ENCODE data around the gene YIF1B.
"Not testable (repeated sequence)": the region's sequence is repeated elsewhere in the genome, so short reads cannot be mapped to it uniquely, and the experiment has no call there.

YIF1B gene

GRCh38 chr19:38315657-38316476, at the start of gene YIF1B:
YIF1B (minus strand) TSS chr19:38315947; CDS start chr19:38315917, 30 bp downstream.
- Histone ChIP-seq H3K27ac (ENCODE audit: low read depth, low read length) (peak within 1 kb of the TSS; percentile 47), H3K27me3 (ENCODE audit: low read length) (no peaks in the 10 kb centered on the region), H3F3A (ENCODE audit: insufficient read depth) (peaks cover 3% of the 10 kb centered on the region; the same call in 1 of the 2 replicates), H3K9ac (ENCODE audit: low read length) (peak within 1 kb of the TSS; percentile 89), H3K4me3 (ENCODE audit: insufficient read depth, low read length, poor library complexity, severe bottlenecking) (peak within 1 kb of the TSS; percentile 99), H3K36me3 (ENCODE audit: low read length) (no peaks in the 10 kb centered on the region), H4K20me1 (ENCODE audit: low read depth, low read length) (no peaks in the 10 kb centered on the region), H3K4me2 (ENCODE audit: low read depth, low read length, poor library complexity, severe bottlenecking) (peak within 1 kb of the TSS; percentile 89), H3K79me2 (ENCODE audit: insufficient read depth, low read length) (0 out of 2 replicates have a peak, but pooled peaks cover 8% of the 10 kb centered on the region), H3K9me3 (ENCODE audit: insufficient read depth, low read length) (no peaks in the 10 kb centered on the region), H3K9me2 (replicated peaks; ENCODE audit: insufficient read depth, low read length) (no peaks in the 10 kb centered on the region), H2AFZ (ENCODE audit: low read depth, low read length, severe bottlenecking) (peak within 1 kb of the TSS; percentile 98)
- no peak for TF ChIP-seq EZH2phosphoT487 (conservative IDR thresholded peaks at IDR 0.05; ENCODE audit: low read length)
- no peak for TF ChIP-seq CTCF (IDR thresholded peaks at IDR 0.05; ENCODE audit: insufficient read depth, low read length, poor library complexity, severe bottlenecking)

DNA sequence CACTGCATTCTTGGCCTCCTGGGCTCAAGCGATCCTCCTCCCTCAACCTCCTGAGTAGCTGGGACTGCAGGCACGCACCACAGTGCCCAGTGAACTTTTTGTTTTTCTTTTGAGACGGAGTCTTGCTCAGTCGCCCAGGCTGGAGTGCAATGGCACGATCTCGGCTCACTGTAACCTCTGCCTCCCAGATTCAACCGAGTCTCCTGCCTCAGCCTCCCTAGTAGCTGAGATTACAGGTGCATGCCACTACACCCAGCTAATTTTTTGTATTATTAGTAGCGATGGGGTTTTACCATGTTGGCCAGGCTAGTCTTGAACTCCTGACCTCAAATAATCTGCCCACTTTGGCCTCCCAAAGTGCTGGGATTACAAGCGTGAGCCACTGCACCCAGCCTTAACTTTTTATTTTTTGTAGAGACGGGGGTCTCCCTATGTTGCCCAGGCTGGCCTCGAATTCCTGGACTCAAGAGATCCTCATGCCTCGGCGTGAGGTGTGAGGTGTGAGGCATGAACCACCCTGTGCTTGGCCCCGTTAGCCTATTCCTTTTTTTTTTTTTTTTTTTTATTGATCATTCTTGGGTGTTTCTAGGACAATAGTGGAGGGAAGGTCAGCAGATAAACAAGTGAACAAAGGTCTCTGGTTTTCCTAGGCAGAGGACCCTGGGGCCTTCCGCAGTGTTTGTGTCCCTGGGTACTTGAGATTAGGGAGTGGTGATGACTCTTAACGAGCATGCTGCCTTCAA, 47.4 kb upstream of the YIF1B start:
- H3K27ac ChIP-seq (ENCODE audit: low read depth, low read length); H4K20me1 ChIP-seq (ENCODE audit: low read depth, low read length); H3K27me3 ChIP-seq (ENCODE audit: low read length); H3K79me2 ChIP-seq (ENCODE audit: insufficient read depth, low read length); H2AFZ ChIP-seq (ENCODE audit: low read depth, low read length, severe bottlenecking); H3K9me2 ChIP-seq (replicated peaks; ENCODE audit: insufficient read depth, low read length); H3K9me3 ChIP-seq (ENCODE audit: insufficient read depth, low read length); H3K36me3 ChIP-seq (ENCODE audit: low read length); H3F3A ChIP-seq (ENCODE audit: insufficient read depth): not testable (repeated sequence)
- Histone ChIP-seq H3K9ac (ENCODE audit: low read length) (peak overlapping the region; percentile 30; the same call in 1 of the 2 replicates), H3K4me3 (ENCODE audit: insufficient read depth, low read length, poor library complexity, severe bottlenecking) (peak overlapping the region; percentile 53), H3K4me2 (ENCODE audit: low read depth, low read length, poor library complexity, severe bottlenecking) (peak overlapping the region; percentile 66)

GRCh38 chr19:38362076-38362945, 46.6 kb upstream of the YIF1B start:
- Histone ChIP-seq H3K79me2 (ENCODE audit: insufficient read depth, low read length) (no peaks in the 10 kb centered on the region), H4K20me1 (ENCODE audit: low read depth, low read length) (no peaks in the 10 kb centered on the region), H2AFZ (ENCODE audit: low read depth, low read length, severe bottlenecking) (peak overlapping the region; percentile 49), H3F3A (ENCODE audit: insufficient read depth) (no peaks in the 10 kb centered on the region), H3K27me3 (ENCODE audit: low read length) (no peaks in the 10 kb centered on the region), H3K9ac (ENCODE audit: low read length) (peak overlapping the region; percentile 30), H3K27ac (ENCODE audit: low read depth, low read length) (no peak overlapping the region), H3K9me2 (replicated peaks; ENCODE audit: insufficient read depth, low read length) (no peaks in the 10 kb centered on the region), H3K9me3 (ENCODE audit: insufficient read depth, low read length) (no peaks in the 10 kb centered on the region), H3K4me2 (ENCODE audit: low read depth, low read length, poor library complexity, severe bottlenecking) (peak overlapping the region; percentile 66), H3K4me3 (ENCODE audit: insufficient read depth, low read length, poor library complexity, severe bottlenecking) (peak overlapping the region; percentile 53), H3K36me3 (ENCODE audit: low read length) (no peaks in the 10 kb centered on the region)
- no peak for TF ChIP-seq CTCF (IDR thresholded peaks at IDR 0.05; ENCODE audit: insufficient read depth, low read length, poor library complexity, severe bottlenecking)
- TF ChIP-seq EZH2phosphoT487 (conservative IDR thresholded peaks at IDR 0.05; ENCODE audit: low read length): no peak

All from SU-DHL-6 (cell line).